K562 (cell line): ENCODE results near the gene CNPY2. TPM values are rescaled to one million over a fixed set of nuclear protein-coding genes. Genes with fewer than 3 reads are reported as not detected.

Source experiments
- ATF1 ChIP-seq, 2 experiments: fragments of 450-650 bp in 1 of 2; IDR thresholded peaks; 2 replicates each; pipeline ENCODE4 v1.6.1; 2016; ENCODE audit warnings: missing compliant biosample characterization in 1 of 2, missing genetic modification characterization in 1 of 2
- CBFA2T3 ChIP-seq: fragments of 450-650 bp; IDR thresholded peaks from 2 replicates; pipeline ENCODE4 v1.6.1; 2017
- CBX1 ChIP-seq: sonication (generic); IDR thresholded peaks from 2 replicates; pipeline ENCODE4 v1.6.1; 2016; ENCODE audit warnings: antibody characterized with exemption, low read depth, mild to moderate bottlenecking
- JUN ChIP-seq, 2 experiments: sonication (generic) in 1 of 2; formaldehyde crosslinking in 1 of 2; IDR thresholded peaks; 2 replicates each; pipeline versions ENCODE4 v1.6.1 to v1.8.0; 2012 to 2022; ENCODE audit warnings: borderline replicate concordance in 2 of 2, mild to moderate bottlenecking in 2 of 2, improper control_type of control experiment in 1 of 2, low read depth in 1 of 2, low read length in 1 of 2, missing genetic modification reagents in 1 of 2
- KLF16 ChIP-seq: IDR thresholded peaks from 2 replicates; pipeline ENCODE4 v1.6.1; 2016; ENCODE audit warnings: antibody characterized with exemption
- MED1 ChIP-seq: sonication (generic); formaldehyde crosslinking; IDR thresholded peaks from 2 replicates; pipeline ENCODE4 v1.8.1; 2023; ENCODE audit warnings: missing genetic modification reagents, borderline replicate concordance
- NFIC ChIP-seq: fragments of 450-650 bp; IDR thresholded peaks from 2 replicates; pipeline ENCODE4 v1.6.1; 2017; ENCODE audit warnings: mild to moderate bottlenecking, inconsistent platforms
- POLR2AphosphoS2 ChIP-seq: IDR thresholded peaks from 2 replicates; pipeline ENCODE4 v1.6.1; 2012; ENCODE audit warnings: low read length, improper control_type of control experiment
- POLR3G ChIP-seq: IDR thresholded peaks from 2 replicates; pipeline ENCODE4 v1.6.1; 2011; ENCODE audit not compliant: insufficient read length, insufficient replicate concordance; ENCODE audit errors: extremely low read depth
- RFX5 ChIP-seq: IDR thresholded peaks from 2 replicates; pipeline ENCODE4 v1.6.1; 2011; ENCODE audit warnings: low read depth, mild to moderate bottlenecking, improper control_type of control experiment, low read length
- RHOXF2B ChIP-seq: fragments of 250-450 bp; sonication (Bioruptor Pico); conservative IDR thresholded peaks from 2 replicates; pipeline ENCODE4 v1.5.1; 2021
- RUNX1 ChIP-seq: sonication (generic); IDR thresholded peaks from 2 replicates; pipeline ENCODE4 v1.6.1; 2016; ENCODE audit warnings: antibody characterized with exemption, low read depth
- TRIM24 ChIP-seq, 2 experiments: fragments of 450-650 bp; IDR thresholded peaks; 2 replicates each; pipeline ENCODE4 v1.6.1; 2016
- ZNF253 ChIP-seq: fragments of 250-450 bp; sonication (Bioruptor Pico); conservative IDR thresholded peaks from 2 replicates; pipeline ENCODE4 v1.6.1; 2021; ENCODE audit warnings: mild to moderate bottlenecking
- ZNF324 ChIP-seq: fragments of 250-450 bp; sonication (Bioruptor Pico); IDR thresholded peaks from 2 replicates; pipeline ENCODE4 v1.4.0; 2020; ENCODE audit warnings: mild to moderate bottlenecking
- ZNF583 ChIP-seq: fragments of 250-450 bp; sonication (Bioruptor Pico); IDR thresholded peaks from 2 replicates; pipeline ENCODE4 v1.4.0; 2020
- ZNF696 ChIP-seq: fragments of 250-450 bp; sonication (Bioruptor Pico); conservative IDR thresholded peaks from 2 replicates; pipeline ENCODE4 v1.4.0; 2020; ENCODE audit warnings: mild to moderate bottlenecking, moderate library complexity
- polyA plus RNA-seq, 8 experiments: library from polyadenylated mRNA; depleted of rRNA in 4 of 8; stranded (reverse) in 5 of 8; unstranded in 3 of 8; fragments of >200 nt; fragmentation: Nextera tagmentation in 2 of 8; fragmentation: Illumina TruSeq in 1 of 8; extraction: Ambion mirVana in 2 of 8; extraction: Trizol in 1 of 8; gene quantifications; 2 replicates each; pipeline versions ENCODE4 v1.2.1 to v1.2.3, GENCODE V29; 2011 to 2014; ENCODE audit warnings: inconsistent platforms in 1 of 8, missing spikeins in 1 of 8
- total RNA-seq, 7 experiments: library from RNA; depleted of rRNA in 6 of 7; stranded (reverse); fragments of >200 nt in 6 of 7; fragmentation: Illumina TruSeq in 2 of 7; extraction: Trizol in 2 of 7; gene quantifications; 2 replicates each; pipeline versions ENCODE4 v1.2.1 to v1.2.3, GENCODE V29; 2011 to 2021; ENCODE audit warnings: low replicate concordance in 1 of 7
- TF ChIP-seq, protein P1 (sequence below): sonication (generic); formaldehyde crosslinking; IDR thresholded peaks from 2 replicates; pipeline ENCODE4 v1.8.0; 2022; ENCODE audit warnings: missing genetic modification reagents, mild to moderate bottlenecking, borderline replicate concordance
- TF ChIP-seq, protein P2 (sequence below): fragments of 250-450 bp; sonication (Bioruptor Pico); IDR thresholded peaks from 2 replicates; pipeline ENCODE4 v1.8.0; 2021; ENCODE audit warnings: moderate library complexity, mild to moderate bottlenecking, inconsistent platforms
- TF ChIP-seq, protein P3 (sequence below), 2 experiments: fragments of 450-650 bp; IDR thresholded peaks; 2 replicates each; pipeline ENCODE4 v1.6.1; 2016
- TF ChIP-seq, protein P4 (sequence below): fragments of 250-450 bp; sonication (Bioruptor Pico); IDR thresholded peaks from 2 replicates; pipeline ENCODE4 v1.5.1; 2021; ENCODE audit warnings: mild to moderate bottlenecking

The CNPY2 gene
- total and polyA plus RNA-seq, 9 of the 15 experiments (the other 6 are each of a cell fraction or from before 2014, with no cell fraction given): 33.8 to 190 (median 138) TPM

DNA sequence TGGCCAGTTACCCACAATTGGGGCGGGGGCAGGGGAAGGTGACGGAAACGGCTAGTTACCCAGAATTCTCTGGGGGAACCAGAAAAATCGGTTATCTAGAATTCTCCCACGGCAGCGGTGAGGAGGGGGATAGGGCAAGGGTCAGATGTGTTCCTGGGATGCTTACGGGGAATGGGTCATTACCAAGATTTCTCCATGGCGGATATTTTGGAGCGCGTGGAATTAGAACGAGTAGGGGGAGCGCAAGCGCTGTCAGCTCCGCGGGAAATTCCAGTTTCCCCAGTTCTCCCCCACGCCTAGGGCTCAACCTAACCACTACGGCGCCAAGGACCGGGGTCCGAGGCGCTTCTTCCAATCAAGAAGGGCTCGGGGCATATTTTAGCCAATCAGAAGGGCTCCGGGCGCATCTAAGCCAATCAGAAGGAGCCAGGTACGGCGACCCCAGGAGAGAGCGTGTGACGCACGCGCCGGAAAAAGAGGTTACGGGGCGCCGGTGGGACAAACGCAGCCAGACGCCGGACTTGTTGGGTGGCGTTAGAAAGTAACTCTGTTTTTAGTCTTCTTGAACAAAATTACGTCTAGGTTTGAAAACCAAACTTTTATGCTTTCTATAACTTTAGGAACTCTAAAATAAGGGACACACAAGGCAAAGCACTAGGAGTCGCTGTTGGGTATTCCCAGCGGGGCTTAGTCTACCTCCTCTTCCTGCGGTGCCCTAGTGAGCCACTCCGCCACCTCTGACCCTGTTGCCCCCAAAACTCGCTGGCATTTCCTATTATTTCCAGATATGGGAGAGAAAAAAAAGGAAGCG is 18.1 kb upstream of the CNPY2 start, which contains the start of gene PAN2 (continued):
- TF ChIP-seq ZNF583 (CRISPR knock-in tag) (peak; percentile 72; the same call in 1 of the 2 replicates), POLR2AphosphoS2 (no peak; the same call in 1 of the 2 replicates), ATF1 (CRISPR knock-in tag; IDR thresholded peaks at IDR 0.05) (0 out of 2 replicates have a peak, but pooled peaks have one; percentile 39), ATF1 (tag; IDR thresholded peaks at IDR 0.05) (peak; percentile 97), NFIC (no peak; the same call in 1 of the 2 replicates), RUNX1 (no peak), CBX1 (no peak), RFX5 (peak; percentile 10; the same call in 1 of the 2 replicates), JUN (IDR thresholded peaks at IDR 0.05; ENCODE audit: borderline replicate concordance, low read depth, low read length) (peak; percentile 58; the same call in 1 of the 2 replicates), JUN (CRISPR knock-in tag; IDR thresholded peaks at IDR 0.05; ENCODE audit: borderline replicate concordance) (no peak), ZNF696 (CRISPR knock-in tag) (no peak), TRIM24 (IDR thresholded peaks at IDR 0.05) (peak in 1 of 2 experiments; percentile 29; a peak in 1 of 4 replicates), CBFA2T3 (no peak), KLF16 (peak; percentile 61; the same call in 1 of the 2 replicates), ZNF253 (CRISPR knock-in tag) (no peak), ZNF324 (CRISPR knock-in tag) (no peak), MED1 (no peak), POLR3G (no peak), RHOXF2B (no peak)
- TF ChIP-seq, protein P1, sequence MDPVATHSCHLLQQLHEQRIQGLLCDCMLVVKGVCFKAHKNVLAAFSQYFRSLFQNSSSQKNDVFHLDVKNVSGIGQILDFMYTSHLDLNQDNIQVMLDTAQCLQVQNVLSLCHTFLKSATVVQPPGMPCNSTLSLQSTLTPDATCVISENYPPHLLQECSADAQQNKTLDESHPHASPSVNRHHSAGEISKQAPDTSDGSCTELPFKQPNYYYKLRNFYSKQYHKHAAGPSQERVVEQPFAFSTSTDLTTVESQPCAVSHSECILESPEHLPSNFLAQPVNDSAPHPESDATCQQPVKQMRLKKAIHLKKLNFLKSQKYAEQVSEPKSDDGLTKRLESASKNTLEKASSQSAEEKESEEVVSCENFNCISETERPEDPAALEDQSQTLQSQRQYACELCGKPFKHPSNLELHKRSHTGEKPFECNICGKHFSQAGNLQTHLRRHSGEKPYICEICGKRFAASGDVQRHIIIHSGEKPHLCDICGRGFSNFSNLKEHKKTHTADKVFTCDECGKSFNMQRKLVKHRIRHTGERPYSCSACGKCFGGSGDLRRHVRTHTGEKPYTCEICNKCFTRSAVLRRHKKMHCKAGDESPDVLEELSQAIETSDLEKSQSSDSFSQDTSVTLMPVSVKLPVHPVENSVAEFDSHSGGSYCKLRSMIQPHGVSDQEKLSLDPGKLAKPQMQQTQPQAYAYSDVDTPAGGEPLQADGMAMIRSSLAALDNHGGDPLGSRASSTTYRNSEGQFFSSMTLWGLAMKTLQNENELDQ (CRISPR knock-in tag): no peak
- TF ChIP-seq, protein P2, sequence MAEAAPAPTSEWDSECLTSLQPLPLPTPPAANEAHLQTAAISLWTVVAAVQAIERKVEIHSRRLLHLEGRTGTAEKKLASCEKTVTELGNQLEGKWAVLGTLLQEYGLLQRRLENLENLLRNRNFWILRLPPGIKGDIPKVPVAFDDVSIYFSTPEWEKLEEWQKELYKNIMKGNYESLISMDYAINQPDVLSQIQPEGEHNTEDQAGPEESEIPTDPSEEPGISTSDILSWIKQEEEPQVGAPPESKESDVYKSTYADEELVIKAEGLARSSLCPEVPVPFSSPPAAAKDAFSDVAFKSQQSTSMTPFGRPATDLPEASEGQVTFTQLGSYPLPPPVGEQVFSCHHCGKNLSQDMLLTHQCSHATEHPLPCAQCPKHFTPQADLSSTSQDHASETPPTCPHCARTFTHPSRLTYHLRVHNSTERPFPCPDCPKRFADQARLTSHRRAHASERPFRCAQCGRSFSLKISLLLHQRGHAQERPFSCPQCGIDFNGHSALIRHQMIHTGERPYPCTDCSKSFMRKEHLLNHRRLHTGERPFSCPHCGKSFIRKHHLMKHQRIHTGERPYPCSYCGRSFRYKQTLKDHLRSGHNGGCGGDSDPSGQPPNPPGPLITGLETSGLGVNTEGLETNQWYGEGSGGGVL (CRISPR knock-in tag): peak; percentile 20; the same call in 1 of the 2 replicates
- TF ChIP-seq, protein P3, sequence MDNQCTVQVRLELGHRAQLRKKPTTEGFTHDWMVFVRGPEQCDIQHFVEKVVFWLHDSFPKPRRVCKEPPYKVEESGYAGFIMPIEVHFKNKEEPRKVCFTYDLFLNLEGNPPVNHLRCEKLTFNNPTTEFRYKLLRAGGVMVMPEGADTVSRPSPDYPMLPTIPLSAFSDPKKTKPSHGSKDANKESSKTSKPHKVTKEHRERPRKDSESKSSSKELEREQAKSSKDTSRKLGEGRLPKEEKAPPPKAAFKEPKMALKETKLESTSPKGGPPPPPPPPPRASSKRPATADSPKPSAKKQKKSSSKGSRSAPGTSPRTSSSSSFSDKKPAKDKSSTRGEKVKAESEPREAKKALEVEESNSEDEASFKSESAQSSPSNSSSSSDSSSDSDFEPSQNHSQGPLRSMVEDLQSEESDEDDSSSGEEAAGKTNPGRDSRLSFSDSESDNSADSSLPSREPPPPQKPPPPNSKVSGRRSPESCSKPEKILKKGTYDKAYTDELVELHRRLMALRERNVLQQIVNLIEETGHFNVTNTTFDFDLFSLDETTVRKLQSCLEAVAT (IDR thresholded peaks at IDR 0.05): peak; percentile 63 to 74
- TF ChIP-seq, protein P4, sequence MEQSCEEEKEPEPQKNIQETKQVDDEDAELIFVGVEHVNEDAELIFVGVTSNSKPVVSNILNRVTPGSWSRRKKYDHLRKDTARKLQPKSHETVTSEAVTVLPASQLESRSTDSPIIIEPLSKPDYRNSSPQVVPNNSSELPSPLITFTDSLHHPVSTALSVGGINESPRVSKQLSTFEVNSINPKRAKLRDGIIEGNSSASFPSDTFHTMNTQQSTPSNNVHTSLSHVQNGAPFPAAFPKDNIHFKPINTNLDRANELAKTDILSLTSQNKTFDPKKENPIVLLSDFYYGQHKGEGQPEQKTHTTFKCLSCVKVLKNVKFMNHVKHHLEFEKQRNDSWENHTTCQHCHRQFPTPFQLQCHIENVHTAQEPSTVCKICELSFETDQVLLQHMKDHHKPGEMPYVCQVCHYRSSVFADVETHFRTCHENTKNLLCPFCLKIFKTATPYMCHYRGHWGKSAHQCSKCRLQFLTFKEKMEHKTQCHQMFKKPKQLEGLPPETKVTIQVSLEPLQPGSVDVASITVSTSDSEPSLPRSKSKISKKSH (CRISPR knock-in tag): no peak
